DLD1 (cell line): ENCODE data around the gene KRT81.
"Not testable (repeated sequence)": the region's sequence is repeated elsewhere in the genome, so short reads cannot be mapped to it uniquely, and the experiment has no call there.

Experiments
- in situ Hi-C: cut with HindIII; loops from 2 replicates; pipeline ENCODE4 v1.10.0; 2017; ENCODE audit warnings: low sequenced_read_pairs

KRT81 gene

GRCh38 chr12:52255926-52256583 is 35.3 kb downstream of the KRT81 start:
- in situ Hi-C loops, result no loop called here

- in situ Hi-C loops, result no loop called here
These were observed 36.2 kb downstream of the KRT81 start for GRCh38 chr12:52254965-52255751.

GRCh38 chr12:52254180-52254964 is 37.0 kb downstream of the KRT81 start:
- in situ Hi-C loops, result no loop called here

GRCh38 chr12:52253391-52254179 is 37.7 kb downstream of the KRT81 start:
- in situ Hi-C loops, result no loop called here

GRCh38 chr12:52252728-52253343 is 38.5 kb downstream of the KRT81 start:
- in situ Hi-C loops, result no loop called here

- in situ Hi-C loops, result not testable (repeated sequence)
These were observed 39.1 kb downstream of the KRT81 start for GRCh38 chr12:52252175-52252615.

GRCh38 chr12:52251367-52252051 is 39.8 kb downstream of the KRT81 start:
- in situ Hi-C loops, result no loop called here

GRCh38 chr12:52250048-52250990 is 41.0 kb downstream of the KRT81 start:
- in situ Hi-C loops, result no loop called here

GRCh38 chr12:52249511-52250047 is 41.8 kb downstream of the KRT81 start:
- in situ Hi-C loops, result no loop called here

GRCh38 chr12:52248541-52249461 is 42.5 kb downstream of the KRT81 start:
- in situ Hi-C loops, result no loop called here

- in situ Hi-C loops, result no loop called here
These were observed 43.5 kb downstream of the KRT81 start for GRCh38 chr12:52247622-52248540.

GRCh38 chr12:52246720-52247621 is 44.4 kb downstream of the KRT81 start:
- in situ Hi-C loops, result no loop called here

GRCh38 chr12:52245962-52246569 is 45.3 kb downstream of the KRT81 start:
- in situ Hi-C loops, result no loop called here

GRCh38 chr12:52245259-52245961 is 45.9 kb downstream of the KRT81 start:
- in situ Hi-C loops, result no loop called here
